GM18517 (cell line): ENCODE data around the gene S100Z.
"Not testable (repeated sequence)": the region's sequence is repeated elsewhere in the genome, so short reads cannot be mapped to it uniquely, and the experiment has no call there.

Source experiments
- ATAC-seq: cut with Tn5 transposase; IDR thresholded peaks from one replicate; pipeline ENCODE4 v1.9.1; 2021; ENCODE audit warnings: mild to moderate bottlenecking, moderate library complexity; ENCODE audit not compliant: unreplicated experiment

S100Z gene

DNA sequence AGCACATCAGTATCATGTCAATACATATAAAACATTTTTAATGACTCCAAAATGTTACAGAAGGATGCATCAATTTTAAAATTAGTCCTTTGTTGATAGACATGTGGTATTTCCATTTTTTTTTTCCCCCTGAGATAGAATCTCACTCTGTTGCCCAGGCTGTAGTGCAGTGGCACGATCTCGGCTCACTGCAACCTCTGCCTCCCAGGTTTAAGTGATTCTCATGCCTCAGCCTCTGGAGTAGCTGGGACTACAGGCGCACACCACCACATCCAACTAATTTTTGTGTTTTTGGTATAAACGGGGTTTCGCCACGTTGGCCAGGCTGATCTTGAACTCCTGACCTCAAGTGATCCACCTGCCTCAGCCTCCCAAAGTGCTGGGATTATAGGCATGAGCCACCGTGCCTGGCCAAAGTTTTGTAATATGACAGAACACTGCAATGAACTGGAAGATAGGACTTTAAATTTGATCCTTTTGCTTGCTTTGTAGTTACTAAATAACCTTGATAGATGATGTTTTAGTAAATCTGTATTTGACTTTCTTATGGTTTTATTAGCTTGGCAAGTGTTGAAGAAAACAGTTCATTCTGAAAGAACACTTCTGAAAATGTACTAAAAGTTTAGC lies 27.6 kb upstream of the S100Z start:
- ATAC-seq: not testable (repeated sequence)

DNA sequence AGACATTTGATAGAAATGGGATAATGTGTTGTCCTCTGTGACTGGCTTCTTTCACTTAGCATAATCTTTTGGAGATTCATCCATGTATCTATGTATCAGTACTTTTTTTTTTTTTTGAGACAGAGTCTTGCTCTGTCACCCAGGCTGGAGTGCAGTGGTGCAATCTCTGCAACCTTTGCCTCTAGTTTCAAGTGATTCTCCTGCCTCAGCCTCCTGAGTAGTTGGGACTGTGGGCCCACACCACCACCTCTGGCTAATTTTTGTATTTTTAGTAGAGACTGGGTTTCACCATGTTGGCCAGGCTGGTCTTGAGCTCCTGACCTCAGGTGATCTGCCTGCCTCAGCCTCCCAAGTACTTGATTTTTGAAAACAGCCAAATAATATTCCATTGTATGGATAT lies 23.4 kb upstream of the S100Z start:
- ATAC-seq: not testable (repeated sequence)

DNA sequence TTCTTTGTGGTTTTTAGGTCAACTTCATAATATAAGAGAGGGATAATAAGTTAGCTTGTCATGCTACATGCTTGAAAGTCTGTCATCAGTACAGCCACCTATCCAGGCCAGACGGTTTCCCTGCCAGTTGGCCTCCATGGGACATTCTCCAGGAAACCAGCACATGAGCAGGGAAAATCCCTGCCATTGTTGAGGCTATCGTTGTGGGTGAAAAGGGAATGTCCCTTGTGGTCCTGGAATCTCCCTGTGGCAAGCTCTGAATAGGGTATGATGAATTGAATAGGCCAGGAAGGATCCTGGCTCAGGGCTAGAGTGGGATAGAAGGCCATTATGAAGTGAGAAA lies 18.7 kb upstream of the S100Z start:
- ATAC-seq: no peak

DNA sequence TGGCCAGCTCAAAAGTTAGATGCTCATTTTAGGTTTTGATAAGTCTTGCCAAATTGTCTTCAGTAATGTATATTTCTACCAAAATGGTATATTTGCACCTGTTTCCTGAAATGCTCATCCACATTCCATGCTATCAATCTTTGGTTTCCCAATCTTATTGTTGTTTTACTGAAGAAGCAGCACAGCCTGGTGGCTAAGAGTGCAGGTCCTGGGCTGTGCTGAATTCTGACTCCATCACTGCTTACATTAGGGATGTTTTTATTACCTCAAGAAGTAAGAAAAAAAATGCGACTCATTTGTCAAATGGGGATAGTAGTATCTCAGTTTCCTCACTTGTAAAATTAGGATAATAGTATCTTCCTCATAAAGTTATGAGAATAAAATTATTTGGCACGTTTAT lies 13.6 kb upstream of the S100Z start:
- ATAC-seq: no peak

DNA sequence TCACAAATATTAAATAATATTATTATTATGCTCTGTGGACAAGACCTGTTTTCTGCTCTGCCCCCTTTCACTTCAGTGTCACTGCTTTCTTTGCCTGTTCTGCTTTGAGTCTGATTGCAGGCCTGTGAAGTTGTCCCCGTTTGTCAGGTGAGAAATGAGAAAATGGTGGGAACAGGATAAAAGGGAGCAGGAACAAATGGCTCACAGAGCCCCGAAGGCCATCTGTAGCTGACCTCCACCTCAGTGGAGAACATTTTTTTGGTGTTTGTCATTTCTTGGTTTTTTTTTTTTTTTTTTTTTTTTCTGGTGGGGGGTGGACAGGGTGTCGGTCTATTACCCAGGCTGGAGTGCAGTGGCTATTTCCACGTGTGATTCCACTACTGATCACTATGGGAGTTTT lies 13.2 kb upstream of the S100Z start:
- ATAC-seq: no peak

DNA sequence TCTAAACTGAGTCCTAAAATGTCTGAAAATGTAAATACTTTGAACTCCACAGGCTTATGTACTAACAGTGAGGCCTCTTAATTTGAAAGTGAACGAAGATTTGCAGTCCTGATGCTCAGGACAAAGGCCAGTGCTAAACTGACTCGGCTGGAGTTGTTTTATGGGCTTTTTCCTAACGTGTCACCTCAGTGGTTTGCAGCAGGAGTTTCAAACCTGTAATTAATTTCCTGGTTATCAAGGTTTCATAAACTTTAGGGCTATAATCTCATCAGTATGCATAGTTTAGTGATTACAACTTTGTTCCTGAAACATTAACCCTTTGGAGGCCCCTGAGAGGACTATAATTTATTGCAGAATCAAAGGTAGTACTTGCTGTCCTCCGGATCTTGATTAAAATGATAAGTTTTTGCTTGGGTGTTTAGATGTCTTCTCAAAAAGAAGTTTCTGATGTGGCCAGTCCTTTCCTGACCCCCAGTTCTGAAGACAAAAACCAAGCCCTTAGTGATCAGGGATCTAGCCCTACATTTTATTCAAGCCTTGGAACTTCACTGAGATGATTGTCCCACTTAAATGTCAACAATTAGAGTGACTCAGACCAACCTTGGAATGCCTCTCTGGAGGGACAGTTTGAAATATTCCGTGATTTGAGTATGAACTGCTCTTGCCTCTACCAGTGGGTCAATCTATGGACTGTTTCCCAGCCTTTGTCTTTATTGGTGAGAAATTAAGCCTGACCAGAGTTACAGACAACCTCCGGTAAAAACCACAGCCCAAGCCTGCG lies 11.1 kb upstream of the S100Z start:
- no peak for ATAC-seq

- ATAC-seq: no peak
Measured at GRCh38 chr5:76841361-76841760, 8.5 kb upstream of the S100Z start.

- ATAC-seq: no peak
Measured at GRCh38 chr5:76845890-76846289, 3.9 kb upstream of the S100Z start.

- ATAC-seq: no peak
Measured at GRCh38 chr5:76850543-76851145, 830 bp downstream of the S100Z start.

GRCh38 chr5:76851728-76852369 lies 2.0 kb downstream of the S100Z start:
- ATAC-seq: no peak

DNA sequence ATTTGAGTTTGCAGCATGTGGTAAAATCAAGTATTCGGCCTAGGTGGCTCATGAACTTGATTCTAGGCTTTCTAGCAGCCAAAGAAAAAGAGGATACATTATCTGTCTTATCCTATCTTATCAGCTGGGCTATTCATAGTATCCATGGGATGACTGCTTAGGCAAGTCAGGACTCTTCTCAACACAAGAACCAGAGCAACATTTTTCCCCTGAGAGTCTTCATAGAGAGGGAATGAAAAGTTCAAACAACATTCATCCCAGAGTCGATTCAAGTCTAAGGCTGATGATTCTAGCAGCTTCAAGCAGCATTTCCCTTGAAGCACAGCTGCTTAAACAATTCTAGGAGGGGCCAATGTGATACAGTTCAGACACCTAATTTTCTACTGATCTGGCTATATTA lies 3.0 kb downstream of the S100Z start:
- ATAC-seq: no peak

DNA sequence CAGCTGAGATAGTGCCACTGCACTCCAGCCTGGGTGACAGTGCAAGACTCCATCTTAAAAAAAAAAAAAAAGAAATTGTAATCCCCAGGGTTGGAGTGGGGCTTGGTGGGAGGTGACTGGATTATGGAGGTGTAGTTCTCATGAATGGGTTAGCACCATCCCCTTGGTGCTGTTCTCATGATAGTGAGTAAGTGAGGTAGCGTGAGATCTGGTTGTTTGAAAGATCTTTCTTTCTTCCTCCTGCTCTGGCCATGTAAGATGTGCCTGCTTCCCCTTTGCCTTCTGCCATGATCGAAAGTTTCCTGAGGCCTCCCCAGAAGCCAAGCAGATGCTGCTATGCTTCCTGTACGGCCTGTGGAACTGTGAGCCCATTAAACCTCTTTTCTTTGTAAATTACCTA lies 3.9 kb downstream of the S100Z start:
- not testable (repeated sequence) for ATAC-seq

- no peak for ATAC-seq
Measured at GRCh38 chr5:76854644-76855043, 4.8 kb downstream of the S100Z start.

DNA sequence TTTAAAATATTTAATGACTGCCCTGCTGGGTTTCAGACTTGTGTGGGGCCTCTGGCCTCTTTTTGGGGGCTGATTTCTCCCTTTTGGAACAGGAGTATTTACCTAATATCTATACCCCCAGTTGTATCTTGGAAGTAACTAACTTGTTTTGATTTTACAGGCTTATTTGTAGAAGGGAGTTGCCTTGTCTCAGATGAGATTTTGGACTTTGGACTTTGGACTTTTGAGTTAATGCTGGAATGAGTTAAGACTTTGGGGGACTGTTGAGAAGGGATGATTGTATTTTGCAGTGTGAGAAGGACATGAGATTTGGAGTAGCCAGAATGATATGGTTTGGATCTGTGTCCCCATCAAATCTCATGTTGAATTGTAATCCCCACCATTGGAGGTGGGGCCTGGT lies 5.7 kb downstream of the S100Z start:
- not testable (repeated sequence) for ATAC-seq

DNA sequence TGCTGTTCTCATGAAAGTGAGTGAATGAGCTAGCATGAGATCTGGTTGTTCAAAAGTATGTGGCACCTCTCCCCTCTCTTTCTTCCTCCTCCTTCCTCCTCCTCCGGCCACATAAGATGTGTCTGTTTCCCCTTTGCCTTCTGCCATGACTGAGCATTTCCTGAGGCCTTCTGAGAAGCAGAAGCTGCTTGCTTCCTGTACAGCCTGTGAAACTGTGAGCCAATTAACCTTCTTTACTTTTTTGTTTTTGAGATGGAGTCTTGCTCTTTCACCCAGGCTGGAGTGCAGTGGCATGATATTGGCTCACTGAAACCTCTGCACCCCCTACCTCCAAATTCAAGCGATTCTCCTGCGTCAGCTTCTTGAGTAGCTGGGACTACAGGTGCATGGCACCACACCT lies 6.1 kb downstream of the S100Z start:
- ATAC-seq: peak; percentile 66

DNA sequence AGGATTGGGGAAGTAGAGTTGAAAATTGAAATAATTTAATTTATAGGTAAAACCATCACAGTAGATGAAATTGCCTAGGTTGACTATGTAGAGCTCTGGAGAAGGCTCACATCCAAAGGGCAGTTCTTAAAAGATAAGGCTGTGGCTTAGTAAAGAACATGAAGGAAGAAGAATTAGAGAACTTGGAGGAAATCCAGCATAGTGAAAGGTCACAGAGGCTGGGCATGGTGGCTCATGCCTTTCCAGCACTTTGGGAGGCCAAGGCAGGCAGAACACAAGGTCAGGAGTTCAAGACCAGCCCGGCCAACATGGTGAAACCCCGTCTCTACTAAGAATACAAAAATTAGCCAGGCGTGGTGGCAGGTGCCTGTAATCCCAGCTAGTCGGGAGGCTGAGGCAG lies 7.0 kb downstream of the S100Z start:
- not testable (repeated sequence) for ATAC-seq

- no peak for ATAC-seq
Measured at GRCh38 chr5:76859591-76860247, 9.9 kb downstream of the S100Z start.

DNA sequence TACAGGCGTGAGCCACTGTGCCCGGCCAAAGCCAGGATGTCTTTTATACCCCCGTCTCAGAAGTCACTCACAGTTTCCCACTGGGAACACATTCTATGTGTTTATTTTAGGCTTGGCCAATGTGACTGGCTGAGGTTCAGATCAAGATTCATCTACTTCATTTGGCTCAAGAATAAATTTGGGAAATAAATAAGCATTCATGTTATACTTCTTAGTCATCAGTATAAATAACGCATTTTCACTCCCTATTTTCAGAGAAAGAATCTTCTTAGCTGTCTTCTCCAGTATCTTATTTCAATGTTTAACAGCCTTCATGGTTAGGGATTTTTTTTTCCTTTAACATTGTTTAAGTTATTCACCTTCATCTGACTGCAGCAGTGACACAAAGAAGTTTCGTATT lies 11.8 kb downstream of the S100Z start:
- ATAC-seq: no peak

DNA sequence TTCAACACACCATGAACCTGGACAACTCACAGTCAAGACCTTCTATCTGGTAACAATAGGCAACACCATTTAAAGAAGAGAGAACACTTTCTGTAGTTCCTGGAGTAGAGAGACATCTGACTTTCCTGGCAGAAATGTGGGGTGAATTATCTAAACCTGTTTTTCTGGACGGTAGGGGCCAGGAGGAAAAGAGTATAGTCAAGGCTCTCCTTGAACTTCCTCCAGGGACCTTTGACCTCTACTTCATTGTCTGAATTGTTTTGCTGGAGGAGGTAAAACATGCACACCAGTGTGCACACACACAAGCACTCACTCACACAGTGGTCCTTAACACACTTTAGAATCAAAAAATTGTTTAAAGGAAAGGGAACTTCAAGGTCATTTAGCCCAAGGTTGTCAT lies 13.2 kb downstream of the S100Z start:
- no peak for ATAC-seq

GRCh38 chr5:76866503-76866902 lies 16.7 kb downstream of the S100Z start:
- no peak for ATAC-seq

GRCh38 chr5:76867038-76867437 lies 17.2 kb downstream of the S100Z start:
- no peak for ATAC-seq
